ENCODE results near the gene R3HDM2. TPM values are rescaled to one million over a fixed set of nuclear protein-coding genes. Genes with fewer than 3 reads are reported as not detected.
A peak's percentile ranks its signal among the peaks of the same experiment; 100 is the strongest.

The R3HDM2 gene
- total and polyA plus RNA-seq, 4 donors, result 18.1 to 60.7 (median 30.6) TPM

DNA sequence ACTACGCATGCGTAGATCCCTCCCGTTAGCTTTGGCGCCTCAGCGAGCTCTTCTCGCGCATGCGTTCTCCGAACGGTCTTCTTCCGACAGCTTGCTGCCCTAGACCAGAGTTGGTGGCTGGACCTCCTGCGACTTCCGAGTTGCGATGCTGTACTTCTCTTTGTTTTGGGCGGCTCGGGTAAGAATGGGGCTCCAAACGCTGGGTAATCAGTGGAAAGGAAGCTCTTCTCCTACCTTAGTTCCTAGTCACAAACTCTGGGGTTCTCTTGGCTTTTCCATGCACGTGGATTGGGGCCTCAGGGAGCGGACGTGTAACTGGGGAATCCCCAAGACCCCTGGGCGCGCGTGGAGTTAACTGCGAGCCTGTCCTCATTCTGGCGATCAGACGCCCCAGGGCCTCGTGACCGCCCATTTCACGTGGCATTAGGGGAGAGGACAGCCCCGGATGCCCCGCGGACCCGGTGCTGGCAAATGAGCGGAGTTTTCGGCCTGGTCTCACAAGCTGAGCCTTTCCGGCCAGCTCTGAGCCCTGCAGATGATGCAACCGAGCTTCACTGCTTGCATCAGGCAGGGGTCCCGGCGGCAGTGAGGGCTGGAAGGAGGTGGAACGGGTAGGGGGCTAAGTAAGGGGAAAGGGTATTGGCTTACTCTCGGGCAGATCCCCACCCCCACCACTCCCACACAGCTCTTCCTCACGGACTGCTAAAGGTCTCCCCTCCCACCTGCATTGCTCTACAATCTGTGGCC lies 201.0 kb downstream of the R3HDM2 start, which contains the start of gene SHMT2:
Gene SHMT2 (plus strand): TSS at position 78 of the 747 bp plus-strand sequence. CDS start 68 bp downstream, at position 146.
- Histone ChIP-seq H3K27ac (ENCODE audit: low read depth in 1 of 2, low read length in 1 of 2) (peak within 1 kb of the TSS; percentile 78 to 82), H3K9me3 (ENCODE audit: control insufficient read depth in 4 of 4, insufficient read depth in 3 of 4, low read length in 3 of 4) (peaks cover 0 to 2% (median 0%) of the 10 kb centered on the region in 4 donors), H3K4me3 (peak within 1 kb of the TSS; percentile 75), H3K36me3 (ENCODE audit: control insufficient read depth in 4 of 4, insufficient read depth in 4 of 4, low read length in 4 of 4) (peaks cover 0 to 35% (median 17%) of the 10 kb centered on the region in 4 donors), H3K9ac (ENCODE audit: insufficient read depth in 1 of 2, low read length in 2 of 2) (peak within 1 kb of the TSS; percentile 76 to 79), H3K4me1 (ENCODE audit: control insufficient read depth in 5 of 5, insufficient read depth in 5 of 5, low read length in 5 of 5) (peaks cover 0 to 26% (median 15%) of the 10 kb centered on the region in 5 donors), H3K27me3 (ENCODE audit: control insufficient read depth in 3 of 3, insufficient read depth in 3 of 3, low read length in 2 of 3) (peaks cover 5 to 27% (median 25%) of the 10 kb centered on the region in 3 donors)
- TF ChIP-seq, protein P1, sequence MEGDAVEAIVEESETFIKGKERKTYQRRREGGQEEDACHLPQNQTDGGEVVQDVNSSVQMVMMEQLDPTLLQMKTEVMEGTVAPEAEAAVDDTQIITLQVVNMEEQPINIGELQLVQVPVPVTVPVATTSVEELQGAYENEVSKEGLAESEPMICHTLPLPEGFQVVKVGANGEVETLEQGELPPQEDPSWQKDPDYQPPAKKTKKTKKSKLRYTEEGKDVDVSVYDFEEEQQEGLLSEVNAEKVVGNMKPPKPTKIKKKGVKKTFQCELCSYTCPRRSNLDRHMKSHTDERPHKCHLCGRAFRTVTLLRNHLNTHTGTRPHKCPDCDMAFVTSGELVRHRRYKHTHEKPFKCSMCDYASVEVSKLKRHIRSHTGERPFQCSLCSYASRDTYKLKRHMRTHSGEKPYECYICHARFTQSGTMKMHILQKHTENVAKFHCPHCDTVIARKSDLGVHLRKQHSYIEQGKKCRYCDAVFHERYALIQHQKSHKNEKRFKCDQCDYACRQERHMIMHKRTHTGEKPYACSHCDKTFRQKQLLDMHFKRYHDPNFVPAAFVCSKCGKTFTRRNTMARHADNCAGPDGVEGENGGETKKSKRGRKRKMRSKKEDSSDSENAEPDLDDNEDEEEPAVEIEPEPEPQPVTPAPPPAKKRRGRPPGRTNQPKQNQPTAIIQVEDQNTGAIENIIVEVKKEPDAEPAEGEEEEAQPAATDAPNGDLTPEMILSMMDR (IDR thresholded peaks at IDR 0.05; ENCODE audit: control extremely low read depth, extremely low read depth), result no peak
- 1% methylated on average over 40 to 42 of the region's 42 CpGs for WGBS, 2 donors
- peak; percentile 61 for ATAC-seq (ENCODE audit: insufficient read depth, low FRiP score)
- peak; percentile 96 to 98 (median 98) for DNase-seq

DNA sequence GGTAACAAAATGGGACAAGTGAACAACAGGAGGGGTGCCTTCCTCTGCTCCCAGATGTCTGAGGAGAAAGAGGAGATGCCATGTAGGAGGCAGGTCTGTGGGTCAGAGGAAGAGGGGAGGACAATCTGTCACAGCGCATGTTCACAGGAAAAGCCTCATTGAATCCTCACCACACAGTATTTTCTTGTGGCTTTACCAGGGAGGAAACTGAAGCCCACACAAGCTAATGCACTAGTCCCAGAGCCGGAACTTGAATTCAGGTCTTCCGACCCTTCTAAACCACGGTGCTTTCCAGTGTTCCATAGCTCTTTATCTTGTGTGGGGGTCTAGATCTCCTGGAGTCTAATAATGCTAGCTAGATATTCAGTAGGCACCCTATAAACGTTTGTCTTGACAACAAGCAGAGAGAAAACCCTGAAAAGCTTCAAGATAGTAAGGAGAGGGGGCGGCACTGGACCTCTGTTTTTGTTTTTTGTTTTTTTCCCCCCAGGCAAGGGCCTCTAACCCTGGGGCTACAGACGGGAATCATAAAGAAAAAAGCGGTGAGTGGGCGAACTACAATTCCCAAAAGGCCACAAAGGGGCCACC lies 201.7 kb downstream of the R3HDM2 start:
- H3K27me3 ChIP-seq (ENCODE audit: control insufficient read depth in 3 of 3, insufficient read depth in 3 of 3, low read length in 2 of 3), result peaks cover 5 to 34% (median 31%) of the 10 kb centered on the region in 3 donors
- TF ChIP-seq, protein P1 (IDR thresholded peaks at IDR 0.05; ENCODE audit: control extremely low read depth, extremely low read depth), result no peak
- no peak overlapping the region for H3K4me3 ChIP-seq
- WGBS, 2 donors, result 6 to 11% methylated on average over 9 of the region's 9 CpGs
- DNase-seq (no peak), ATAC-seq (ENCODE audit: insufficient read depth, low FRiP score) (no peak)
- no peak overlapping the region for H3K9ac ChIP-seq (ENCODE audit: insufficient read depth in 1 of 2, low read length in 2 of 2)
- peaks cover 0 to 25% (median 12%) of the 10 kb centered on the region in 5 donors for H3K4me1 ChIP-seq (ENCODE audit: control insufficient read depth in 5 of 5, insufficient read depth in 5 of 5, low read length in 5 of 5)
- H3K9me3 ChIP-seq (ENCODE audit: control insufficient read depth in 4 of 4, insufficient read depth in 3 of 4, low read length in 3 of 4), result peaks cover 0 to 2% (median 0%) of the 10 kb centered on the region in 4 donors
- peaks cover 0 to 30% (median 13%) of the 10 kb centered on the region in 4 donors for H3K36me3 ChIP-seq (ENCODE audit: control insufficient read depth in 4 of 4, insufficient read depth in 4 of 4, low read length in 4 of 4)
- H3K27ac ChIP-seq (ENCODE audit: low read depth in 1 of 2, low read length in 1 of 2), result no peak overlapping the region

DNA sequence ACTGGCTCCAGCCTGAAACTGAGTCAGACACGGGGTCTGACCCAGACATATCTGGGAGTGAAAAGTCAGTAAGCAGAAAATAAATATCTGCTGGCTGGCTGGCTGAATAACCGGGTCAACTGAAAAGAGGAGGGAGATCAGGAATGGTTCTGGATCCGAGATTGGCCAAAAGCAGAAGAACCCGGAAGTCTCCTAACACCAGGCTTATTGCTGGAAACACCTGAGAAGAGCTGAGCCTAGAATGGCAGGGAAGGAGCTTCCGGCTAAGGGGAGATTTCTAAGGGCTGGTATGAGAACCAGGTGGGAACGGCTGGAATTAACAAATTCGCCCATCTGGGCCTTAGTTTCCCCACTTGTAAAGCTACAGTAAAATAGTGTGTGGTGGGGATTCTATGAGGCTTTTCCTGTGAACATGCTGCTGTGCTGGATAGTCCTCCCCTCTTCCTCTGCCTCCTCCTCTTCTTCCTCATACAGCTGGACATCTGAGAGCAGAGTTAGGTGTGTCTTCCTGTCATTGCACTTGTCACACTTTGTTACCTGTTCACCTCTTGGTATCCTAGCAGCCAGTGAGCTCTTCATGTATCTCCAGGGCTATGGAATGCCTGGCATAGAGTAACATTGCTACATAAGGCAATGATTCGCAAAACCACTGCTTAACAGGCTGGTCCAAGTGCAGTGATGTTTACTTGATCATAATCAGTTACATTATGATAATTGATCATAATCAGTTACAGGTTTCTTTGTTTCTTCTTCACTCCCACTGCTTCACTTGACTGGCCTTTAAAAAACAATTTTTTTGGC lies 203.3 kb downstream of the R3HDM2 start:
- H3K9me3 ChIP-seq (ENCODE audit: control insufficient read depth in 4 of 4, insufficient read depth in 3 of 4, low read length in 3 of 4), result peaks cover 0 to 6% (median 0%) of the 10 kb centered on the region in 4 donors
- no peak overlapping the region for H3K27ac ChIP-seq (ENCODE audit: low read depth in 1 of 2, low read length in 1 of 2)
- WGBS, 2 donors, result 41% methylated on average over 7 to 8 of the region's 8 CpGs
- H3K4me1 ChIP-seq (ENCODE audit: control insufficient read depth in 5 of 5, insufficient read depth in 5 of 5, low read length in 5 of 5), result peaks cover 0 to 25% (median 12%) of the 10 kb centered on the region in 5 donors
- H3K27me3 ChIP-seq (ENCODE audit: control insufficient read depth in 3 of 3, insufficient read depth in 3 of 3, low read length in 2 of 3), result peaks cover 5 to 50% (median 44%) of the 10 kb centered on the region in 3 donors
- no peak overlapping the region for H3K9ac ChIP-seq (ENCODE audit: insufficient read depth in 1 of 2, low read length in 2 of 2)
- H3K36me3 ChIP-seq (ENCODE audit: control insufficient read depth in 4 of 4, insufficient read depth in 4 of 4, low read length in 4 of 4), result peaks cover 0 to 14% (median 6%) of the 10 kb centered on the region in 4 donors
- DNase-seq (no peak), ATAC-seq (ENCODE audit: insufficient read depth, low FRiP score) (no peak)
- H3K4me3 ChIP-seq, result no peak overlapping the region
- TF ChIP-seq, protein P1 (IDR thresholded peaks at IDR 0.05; ENCODE audit: control extremely low read depth, extremely low read depth), result no peak

Measured in lung (tissue), 12 donors.